Neural progenitor cell (in vitro differentiated cells): Measurements from ENCODE around the gene RFX6.

Experiments used
- CTCF ChIP-seq: fragments of 200-600 bp; sonication (generic); IDR thresholded peaks from 2 replicates; pipeline ENCODE4 v1.5.1; 2017; ENCODE audit warnings: antibody characterized with exemption, mild to moderate bottlenecking
- EZH2 ChIP-seq: fragments of 200-600 bp; sonication (generic); IDR thresholded peaks from 2 replicates; pipeline ENCODE4 v1.6.1; 2017; ENCODE audit warnings: antibody characterized with exemption, mild to moderate bottlenecking, moderate library complexity
- EZH2phosphoT487 ChIP-seq: fragments of 200-600 bp; sonication (generic); IDR thresholded peaks from 2 replicates; pipeline ENCODE4 v1.6.1; 2017; ENCODE audit warnings: antibody characterized with exemption

DNA sequence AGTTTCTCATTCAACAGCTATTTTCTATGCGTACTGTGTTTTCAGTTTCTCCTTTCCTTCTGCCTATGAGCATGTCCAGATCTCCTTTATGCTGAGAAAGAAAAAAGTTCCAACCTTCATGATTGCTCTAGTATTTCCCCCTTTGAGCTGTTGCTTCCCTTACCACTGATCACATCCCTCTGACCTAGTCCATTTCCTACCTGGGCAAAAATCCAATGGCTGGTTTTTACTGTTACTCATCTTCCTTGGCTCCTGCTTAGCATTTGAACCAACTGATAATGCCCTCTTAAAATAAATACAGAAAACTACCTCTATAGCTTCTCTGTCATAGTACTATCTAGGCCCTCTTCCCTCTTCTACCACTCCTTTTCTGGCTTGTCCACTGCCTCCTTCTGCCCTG, 6.0 kb downstream of the RFX6 start:
- no peak for TF ChIP-seq CTCF
- no peak for TF ChIP-seq EZH2
- no peak for TF ChIP-seq EZH2phosphoT487
